ENCODE data around the gene SOST. TPM values are rescaled to one million over a fixed set of nuclear protein-coding genes. Genes with fewer than 3 reads are reported as not detected.

Gene SOST
- total RNA-seq, 2 donors from 2014 or later = 45.2 to 55.4 TPM

- H3K36me3 ChIP-seq = no peaks in the 10 kb centered on the region
- H3K27ac ChIP-seq = no peak overlapping the region
- DNase-seq (ENCODE audit: low spot score) (no peak), ATAC-seq (ENCODE audit: insufficient number of reproducible peaks, low FRiP score, low read depth) (no peak)
- no peaks in the 10 kb centered on the region for H3K27me3 ChIP-seq (replicated peaks; ENCODE audit: insufficient read depth)
- H3K4me1 ChIP-seq (ENCODE audit: control insufficient read depth in 1 of 2, low read depth in 2 of 2) = peaks cover 11 to 18% of the 10 kb centered on the region in 2 donors
- TF ChIP-seq CTCF (IDR thresholded peaks at IDR 0.05) = no peak
- no peaks in the 10 kb centered on the region for H3K9me3 ChIP-seq
- H3K4me3 ChIP-seq = no peak overlapping the region
Observed at GRCh38 chr17:43710101-43710500, 48.5 kb downstream of the SOST start.

GRCh38 chr17:43709210-43709609 is 49.4 kb downstream of the SOST start:
- no peak for ATAC-seq (ENCODE audit: insufficient number of reproducible peaks, low FRiP score, low read depth)
- Histone ChIP-seq H3K36me3 (no peaks in the 10 kb centered on the region), H3K9me3 (no peaks in the 10 kb centered on the region), H3K27me3 (replicated peaks; ENCODE audit: insufficient read depth) (no peaks in the 10 kb centered on the region), H3K27ac (no peak overlapping the region), H3K4me1 (ENCODE audit: control insufficient read depth in 1 of 2, low read depth in 2 of 2) (peaks cover 7 to 15% of the 10 kb centered on the region in 2 donors), H3K4me3 (no peak overlapping the region)
- no peak for TF ChIP-seq CTCF (IDR thresholded peaks at IDR 0.05)
- DNase-seq (ENCODE audit: low spot score) = no peak

GRCh38 chr17:43707184-43707583 is 51.4 kb downstream of the SOST start:
- ATAC-seq (ENCODE audit: insufficient number of reproducible peaks, low FRiP score, low read depth) (no peak), DNase-seq (ENCODE audit: low spot score) (no peak)
- no peak for TF ChIP-seq CTCF (IDR thresholded peaks at IDR 0.05)
- no peak overlapping the region for H3K27ac ChIP-seq
- no peaks in the 10 kb centered on the region for H3K4me1 ChIP-seq (ENCODE audit: control insufficient read depth in 1 of 2, low read depth in 2 of 2)
- no peaks in the 10 kb centered on the region for H3K36me3 ChIP-seq
- H3K9me3 ChIP-seq = no peaks in the 10 kb centered on the region
- H3K4me3 ChIP-seq = no peak overlapping the region
- no peaks in the 10 kb centered on the region for H3K27me3 ChIP-seq (replicated peaks; ENCODE audit: insufficient read depth)

GRCh38 chr17:43706235-43706634 is 52.4 kb downstream of the SOST start:
- Histone ChIP-seq H3K27me3 (replicated peaks; ENCODE audit: insufficient read depth) (no peaks in the 10 kb centered on the region), H3K4me3 (no peak overlapping the region), H3K9me3 (no peaks in the 10 kb centered on the region), H3K36me3 (no peaks in the 10 kb centered on the region), H3K27ac (no peak overlapping the region), H3K4me1 (ENCODE audit: control insufficient read depth in 1 of 2, low read depth in 2 of 2) (no peaks in the 10 kb centered on the region)
- TF ChIP-seq CTCF (IDR thresholded peaks at IDR 0.05) = no peak
- DNase-seq (ENCODE audit: low spot score) (no peak), ATAC-seq (ENCODE audit: insufficient number of reproducible peaks, low FRiP score, low read depth) (no peak)

Other genes with a start within 250 kb of the SOST start
- gene ETV4, start 212.5 kb downstream of the SOST start, total RNA-seq = 1 to 10 TPM; 1.2 to 1.5 TPM
- gene MEOX1, start 96.9 kb downstream of the SOST start, total RNA-seq = 1 to 10 TPM; 3.0 to 5.4 TPM
- 100 to 1,000 TPM; 130 to 137 TPM for gene DUSP3, start 20.2 kb upstream of the SOST start, total RNA-seq
- gene CFAP97D1, start 21.6 kb upstream of the SOST start, total RNA-seq = not detected
- gene MPP3, start 74.4 kb upstream of the SOST start, total RNA-seq = 10 to 100 TPM; 32.8 to 73.8 TPM
- 1 to 10 TPM in 1 of 2 donors, under 1 TPM in 1; 0.35 to 3.2 TPM for gene CD300LG, start 88.4 kb upstream of the SOST start, total RNA-seq
- 10 to 100 TPM; 10.7 to 15.0 TPM for gene MPP2, start 148.7 kb upstream of the SOST start, total RNA-seq
- gene PPY, start 183.7 kb upstream of the SOST start, total RNA-seq = not detected
- gene PYY, start 195.1 kb upstream of the SOST start, total RNA-seq = not detected
- under 1 TPM in 1 of 2 donors, not detected in 1; 0.92 TPM for gene NAGS, start 245.8 kb upstream of the SOST start, total RNA-seq

Data from thoracic aorta (tissue), 2 donors.